KG1 (cell line): ENCODE measurements around the gene DPH6.
"Not testable (repeated sequence)": the region's sequence is repeated elsewhere in the genome, so short reads cannot be mapped to it uniquely, and the experiment has no call there.

Experiments
- DNase-seq: peaks from one replicate; lab custom pipeline; 2025; lab: John Stamatoyannopoulos, UW

The DPH6 gene

GRCh38 chr15:35329521-35329961, 216.4 kb downstream of the DPH6 start:
- DNase-seq: no peak

- not testable (repeated sequence) for DNase-seq
Observed at GRCh38 chr15:35328836-35329235, 217.1 kb downstream of the DPH6 start.

- no peak for DNase-seq
Observed at GRCh38 chr15:35327789-35328188, 218.2 kb downstream of the DPH6 start.

- no peak for DNase-seq
Observed at GRCh38 chr15:35325374-35325941, 220.5 kb downstream of the DPH6 start.

GRCh38 chr15:35323141-35323540, 222.8 kb downstream of the DPH6 start:
- no peak for DNase-seq

GRCh38 chr15:35321926-35322325, 224.0 kb downstream of the DPH6 start:
- DNase-seq: no peak

- no peak for DNase-seq
Observed at GRCh38 chr15:35320911-35321310, 225.1 kb downstream of the DPH6 start.
